Activated T-helper 1 cell treated with anti-CD3 and anti-CD28 coated beads, Interleukin-12 subunit alpha, Interleukin-12 subunit beta, Interleukin-2, Interleukin-4 antibody, amounts not matched to agents 30 ng/mL and 10 ng/mL and 1 ng/mL, durations not matched to agents 14 hours and 24 hours and 36 hours (primary cell): ENCODE results near the gene SNPH. TPM values are rescaled to one million over a fixed set of nuclear protein-coding genes. Genes with fewer than 3 reads are reported as not detected.
A peak's percentile ranks its signal among the peaks of the same experiment; 100 is the strongest.
"Not testable (repeated sequence)": the region's sequence is repeated elsewhere in the genome, so short reads cannot be mapped to it uniquely, and the experiment has no call there.

Source experiments
- DNase-seq: peaks from one replicate; pipeline ENCODE4 v3.0.0; 2021; ENCODE audit warnings: low spot score
- H3K27ac Mint-ChIP-seq: one replicate; pipeline ENCODE4 v1.8.0; 2021; ENCODE audit warnings: mild to moderate bottlenecking, mixed read lengths
- H3K27me3 Mint-ChIP-seq: one replicate; pipeline ENCODE4 v1.8.0; 2022; ENCODE audit warnings: mild to moderate bottlenecking, moderate library complexity, mixed read lengths; ENCODE audit not compliant: insufficient read depth
- H3K36me3 Mint-ChIP-seq: one replicate; pipeline ENCODE4 v1.8.0; 2021; ENCODE audit warnings: low read depth, mixed read lengths
- H3K4me1 Mint-ChIP-seq: one replicate; pipeline ENCODE4 v1.8.0; 2021; ENCODE audit warnings: low read depth, mixed read lengths
- H3K4me3 Mint-ChIP-seq: one replicate; pipeline ENCODE4 v1.8.0; 2021; ENCODE audit warnings: mild to moderate bottlenecking, moderate library complexity, mixed read lengths
- H3K9me3 Mint-ChIP-seq: one replicate; pipeline ENCODE4 v1.8.0; 2021; ENCODE audit warnings: mixed read lengths
- intact Hi-C: fragments of 100-400 bp; cut with micrococcal nuclease; formaldehyde crosslinking; loops from one replicate; pipeline ENCODE4 v1.15.1; 2024
- total RNA-seq: library from RNA; stranded (reverse); gene quantifications from 2 replicates; pipeline ENCODE4 v1.2.3, GENCODE V29; 2022

Gene SNPH
- total RNA-seq, 1 donor from 2014 or later: 2.5 TPM

- no peaks in the 10 kb centered on the region for H3K27me3 Mint-ChIP-seq
- no peak for DNase-seq
- H3K27ac Mint-ChIP-seq: no peak overlapping the region
- intact Hi-C loops: no loop called here
- no peak overlapping the region for H3K4me3 Mint-ChIP-seq
- peaks cover 4% of the 10 kb centered on the region for H3K36me3 Mint-ChIP-seq
- no peaks in the 10 kb centered on the region for H3K9me3 Mint-ChIP-seq
- H3K4me1 Mint-ChIP-seq: peaks cover 23% of the 10 kb centered on the region
These were observed 71.3 kb downstream of the SNPH start for GRCh38 chr20:1337441-1337840.

- no peak overlapping the region for H3K4me3 Mint-ChIP-seq
These were observed 72.0 kb downstream of the SNPH start for GRCh38 chr20:1338096-1338495.

DNA sequence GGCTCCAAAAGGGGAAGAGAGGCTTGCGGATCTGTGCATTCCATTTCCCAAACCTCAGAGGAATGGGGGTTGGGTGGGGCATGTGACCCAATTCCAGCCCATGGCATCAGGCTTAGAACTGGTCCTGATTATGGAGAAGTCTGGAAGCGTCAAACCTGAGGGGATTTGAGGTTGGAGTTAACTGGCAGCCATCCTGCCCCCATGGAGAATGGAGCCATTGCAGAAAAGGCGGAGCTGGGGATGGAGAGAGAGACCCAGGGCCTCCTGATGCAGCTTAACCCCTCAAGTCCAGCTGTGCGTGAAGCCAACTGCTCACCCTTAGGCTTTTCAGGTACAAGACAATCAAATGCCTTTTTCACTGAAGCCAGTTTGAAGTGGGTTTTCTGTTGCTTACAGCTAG, 72.7 kb downstream of the SNPH start:
- no peaks in the 10 kb centered on the region for H3K9me3 Mint-ChIP-seq
- peaks cover 20% of the 10 kb centered on the region for H3K4me1 Mint-ChIP-seq
- peaks cover 3% of the 10 kb centered on the region for H3K36me3 Mint-ChIP-seq
- intact Hi-C loops: no loop called here
- H3K27me3 Mint-ChIP-seq: no peaks in the 10 kb centered on the region
- no peak for DNase-seq
- H3K4me3 Mint-ChIP-seq: no peak overlapping the region
- no peak overlapping the region for H3K27ac Mint-ChIP-seq

More at GRCh38 chr20:1338096-1338495, 72.0 kb downstream of the SNPH start:
- DNase-seq: no peak
- Mint-ChIP-seq H3K9me3 (no peaks in the 10 kb centered on the region), H3K27me3 (no peaks in the 10 kb centered on the region), H3K36me3 (peaks cover 2% of the 10 kb centered on the region), H3K4me1 (peaks cover 18% of the 10 kb centered on the region), H3K27ac (no peak overlapping the region)
- intact Hi-C loops: no loop called here

- no peak overlapping the region for H3K27ac Mint-ChIP-seq
- DNase-seq: no peak
- H3K4me1 Mint-ChIP-seq: peaks cover 34% of the 10 kb centered on the region
- H3K4me3 Mint-ChIP-seq: no peak overlapping the region
- H3K9me3 Mint-ChIP-seq: no peaks in the 10 kb centered on the region
- peaks cover 4% of the 10 kb centered on the region for H3K36me3 Mint-ChIP-seq
- intact Hi-C loops: no loop called here
- H3K27me3 Mint-ChIP-seq: no peaks in the 10 kb centered on the region
These were observed 75.6 kb downstream of the SNPH start for GRCh38 chr20:1341561-1342265.

- peaks cover 13% of the 10 kb centered on the region for H3K9me3 Mint-ChIP-seq
- H3K4me3 Mint-ChIP-seq, H3K27ac Mint-ChIP-seq, intact Hi-C loops, H3K27me3 Mint-ChIP-seq, DNase-seq, H3K36me3 Mint-ChIP-seq: not testable (repeated sequence)
- peaks cover 32% of the 10 kb centered on the region for H3K4me1 Mint-ChIP-seq
These were observed 77.5 kb downstream of the SNPH start for GRCh38 chr20:1343446-1344124.

- Mint-ChIP-seq H3K27ac (no peak overlapping the region), H3K36me3 (peaks cover 9% of the 10 kb centered on the region), H3K27me3 (no peaks in the 10 kb centered on the region), H3K4me3 (no peak overlapping the region), H3K9me3 (peaks cover 24% of the 10 kb centered on the region), H3K4me1 (peaks cover 32% of the 10 kb centered on the region)
- DNase-seq: no peak
- intact Hi-C loops: no loop called here
These were observed 79.1 kb downstream of the SNPH start for GRCh38 chr20:1345030-1345755.

GRCh38 chr20:1345756-1346093, 79.6 kb downstream of the SNPH start:
- peaks cover 15% of the 10 kb centered on the region for H3K36me3 Mint-ChIP-seq
- peaks cover 28% of the 10 kb centered on the region for H3K9me3 Mint-ChIP-seq
- H3K4me1 Mint-ChIP-seq: peaks cover 32% of the 10 kb centered on the region
- DNase-seq: no peak
- H3K27ac Mint-ChIP-seq: no peak overlapping the region
- H3K4me3 Mint-ChIP-seq: no peak overlapping the region
- H3K27me3 Mint-ChIP-seq: no peaks in the 10 kb centered on the region
- intact Hi-C loops: loop anchor here (2.0 kb wide), 1 partner anchor 17 kb away; no protein-coding TSS in a partner anchor

DNA sequence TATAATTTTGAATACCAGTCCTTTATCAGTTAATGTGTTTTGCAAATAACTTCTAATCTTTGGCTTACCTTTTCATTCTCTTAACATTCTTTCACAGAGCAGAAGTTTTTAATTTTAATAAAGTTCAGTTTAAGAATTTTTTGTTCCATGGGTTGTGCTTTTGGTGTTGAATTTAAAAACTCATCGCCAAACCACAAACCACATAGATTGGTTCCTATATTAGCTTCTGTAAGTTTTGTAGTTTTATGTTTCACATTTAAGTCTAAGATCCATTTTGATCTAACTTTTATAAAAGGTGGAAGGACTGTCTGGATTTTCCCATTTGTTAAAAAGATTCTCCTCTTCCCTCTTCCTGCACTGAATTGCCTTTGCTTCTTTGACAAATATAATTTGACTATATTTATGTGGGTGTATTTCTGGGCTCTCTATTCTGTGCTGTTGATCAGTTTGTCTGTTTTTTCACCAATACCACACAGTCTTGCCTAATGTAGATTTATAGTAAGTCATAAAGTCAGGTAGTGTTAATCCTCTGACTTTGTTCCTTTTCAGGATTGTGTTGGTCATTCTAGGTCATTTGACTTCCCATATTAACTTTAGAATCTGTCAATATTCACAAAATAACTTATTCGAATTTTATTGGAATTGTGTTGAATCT, 80.3 kb downstream of the SNPH start:
- intact Hi-C loops: loop anchor here (2.0 kb wide), 1 partner anchor 16 kb away; no protein-coding TSS in a partner anchor
- Mint-ChIP-seq H3K27me3 (no peaks in the 10 kb centered on the region), H3K27ac (no peak overlapping the region), H3K9me3 (peaks cover 35% of the 10 kb centered on the region), H3K36me3 (peaks cover 22% of the 10 kb centered on the region), H3K4me1 (peaks cover 32% of the 10 kb centered on the region), H3K4me3 (no peak overlapping the region)
- DNase-seq: no peak

- H3K4me1 Mint-ChIP-seq: peaks cover 22% of the 10 kb centered on the region
- H3K4me3 Mint-ChIP-seq: no peak overlapping the region
- no peak for DNase-seq
- intact Hi-C loops: no loop called here
- H3K27me3 Mint-ChIP-seq: no peaks in the 10 kb centered on the region
- peaks cover 49% of the 10 kb centered on the region for H3K9me3 Mint-ChIP-seq
- peaks cover 60% of the 10 kb centered on the region for H3K36me3 Mint-ChIP-seq
- H3K27ac Mint-ChIP-seq: no peak overlapping the region
These were observed 87.9 kb downstream of the SNPH start for GRCh38 chr20:1353956-1354355.

GRCh38 chr20:1357921-1358671, 92.0 kb downstream of the SNPH start:
- H3K27ac Mint-ChIP-seq: peak overlapping the region; percentile 88
- intact Hi-C loops: loop anchor here (1.0 kb wide), 4 partner anchors 19 to 77 kb away; partner anchors contain the start of gene FKBP1A
- peaks cover 23% of the 10 kb centered on the region for H3K9me3 Mint-ChIP-seq
- H3K36me3 Mint-ChIP-seq: peaks cover 67% of the 10 kb centered on the region
- peak; percentile 60 for DNase-seq
- no peaks in the 10 kb centered on the region for H3K27me3 Mint-ChIP-seq
- peak overlapping the region; percentile 68 for H3K4me3 Mint-ChIP-seq
- peaks cover 62% of the 10 kb centered on the region for H3K4me1 Mint-ChIP-seq
